HL-60 (cell line): Measurements from ENCODE around the gene NR3C2.

Source experiments
- DNase-seq, 2 experiments: peaks; one replicate each; pipeline ENCODE4 v3.0.0-alpha.2; 2010 to 2020; ENCODE audit warnings: low read depth in 1 of 2, low spot score in 1 of 2
- H3K27ac ChIP-seq: fragments of 250-450 bp; sonication (Bioruptor Pico); replicated peaks from 2 replicates; pipeline ENCODE4 v1.5.1; 2020; ENCODE audit warnings: mild to moderate bottlenecking, moderate library complexity
- H3K27me3 ChIP-seq: fragments of 250-450 bp; sonication (Bioruptor Pico); 2 replicates; pipeline ENCODE4 v1.5.1; 2021; ENCODE audit warnings: mild to moderate bottlenecking, moderate library complexity; ENCODE audit not compliant: insufficient read depth, poor library complexity, severe bottlenecking
- H3K4me3 ChIP-seq: replicated peaks from 2 replicates; pipeline ENCODE4 v1.5.1; 2011; ENCODE audit warnings: mild to moderate bottlenecking, control low read depth, low read length; ENCODE audit not compliant: insufficient read depth
- CTCF ChIP-seq: IDR thresholded peaks from one replicate; pipeline ENCODE4 v1.5.1; 2011; ENCODE audit warnings: low read length, control low read depth, inconsistent platforms; ENCODE audit not compliant: insufficient read depth
- GABPA ChIP-seq: IDR thresholded peaks from 2 replicates; pipeline ENCODE4 v1.6.1; 2012; ENCODE audit warnings: low read depth
- POLR2AphosphoS5 ChIP-seq: IDR thresholded peaks from 2 replicates; pipeline ENCODE4 v1.6.1; 2012; ENCODE audit warnings: low read depth
- REST ChIP-seq: IDR thresholded peaks from 2 replicates; pipeline ENCODE4 v1.6.1; 2012; ENCODE audit warnings: low read depth; ENCODE audit not compliant: insufficient replicate concordance
- SPI1 ChIP-seq: IDR thresholded peaks from 2 replicates; pipeline ENCODE4 v1.6.1; 2012; ENCODE audit warnings: low read depth, mild to moderate bottlenecking, borderline replicate concordance

NR3C2 gene

GRCh38 chr4:148302416-148302815 is 139.8 kb downstream of the NR3C2 start:
- no peaks in the 10 kb centered on the region for H3K27me3 ChIP-seq
- H3K4me3 ChIP-seq = no peak overlapping the region
- no peak overlapping the region for H3K27ac ChIP-seq
- DNase-seq = no peak
- TF ChIP-seq GABPA (no peak), CTCF (no peak), POLR2AphosphoS5 (no peak), REST (no peak), SPI1 (no peak)

- no peak for DNase-seq
- Histone ChIP-seq H3K27me3 (no peaks in the 10 kb centered on the region), H3K4me3 (no peak overlapping the region), H3K27ac (no peak overlapping the region)
- no peak for TF ChIP-seq POLR2AphosphoS5
- TF ChIP-seq GABPA = no peak
- TF ChIP-seq SPI1 = no peak
- no peak for TF ChIP-seq REST
- TF ChIP-seq CTCF = no peak
Measured at GRCh38 chr4:148300877-148301276, 141.3 kb downstream of the NR3C2 start.

GRCh38 chr4:148299337-148299736 is 142.9 kb downstream of the NR3C2 start:
- no peaks in the 10 kb centered on the region for H3K27me3 ChIP-seq
- no peak for DNase-seq
- no peak overlapping the region for H3K4me3 ChIP-seq
- no peak overlapping the region for H3K27ac ChIP-seq
- no peak for TF ChIP-seq SPI1
- TF ChIP-seq POLR2AphosphoS5 = no peak
- TF ChIP-seq REST = no peak
- no peak for TF ChIP-seq CTCF
- no peak for TF ChIP-seq GABPA
